WTC11 (cell line): ENCODE measurements around the gene GFOD2. TPM values are rescaled to one million over a fixed set of nuclear protein-coding genes. Genes with fewer than 3 reads are reported as not detected.
A peak's percentile ranks its signal among the peaks of the same experiment; 100 is the strongest.

Experiments
- ATAC-seq: fragments of 200-7000 bp; cut with Tn5 transposase; 2 replicates; pipeline ENCODE4 v1.10.0; 2021; ENCODE audit warnings: mild to moderate bottlenecking, moderate library complexity
- CTCF ChIA-PET: fragments of 300-600 bp; sonication (Branson Sonifier 250); formaldehyde crosslinking; loops from one replicate; lab custom pipeline; 2021; ENCODE audit warnings: antibody characterized with exemption; lab: Charles Lee
- POLR2A ChIA-PET: fragments of 350-600 bp; sonication (Branson Sonifier 250); formaldehyde crosslinking; loops from one replicate; lab custom pipeline; 2021; ENCODE audit warnings: antibody characterized with exemption; lab: Charles Lee
- DNase-seq: peaks from one replicate; pipeline ENCODE4 v3.0.0; 2021; ENCODE audit warnings: low spot score
- H3K27ac Mint-ChIP-seq: 2 replicates; pipeline ENCODE4 v1.8.0; 2021; ENCODE audit warnings: mixed read lengths
- H3K27me3 Mint-ChIP-seq: 2 replicates; pipeline ENCODE4 v1.8.0; 2021; ENCODE audit warnings: low read depth, mild to moderate bottlenecking, moderate library complexity, mixed read lengths
- H3K36me3 Mint-ChIP-seq: 2 replicates; pipeline ENCODE4 v1.8.0; 2021; ENCODE audit warnings: mixed read lengths
- H3K4me1 Mint-ChIP-seq: 2 replicates; pipeline ENCODE4 v1.8.0; 2022; ENCODE audit warnings: mixed read lengths
- H3K4me3 Mint-ChIP-seq: 2 replicates; pipeline ENCODE4 v1.8.0; 2021; ENCODE audit warnings: mild to moderate bottlenecking, moderate library complexity, mixed read lengths
- H3K9me3 Mint-ChIP-seq: 2 replicates; pipeline ENCODE4 v1.8.0; 2021; ENCODE audit warnings: mixed read lengths
- AR ChIP-seq: fragments of 250-450 bp; sonication (Bioruptor Pico); IDR thresholded peaks from 2 replicates; pipeline ENCODE4 v1.9.0; 2021; ENCODE audit warnings: mild to moderate bottlenecking
- ATF1 ChIP-seq: sonication (generic); formaldehyde crosslinking; IDR thresholded peaks from 2 replicates; pipeline ENCODE4 v1.8.1; 2023; ENCODE audit warnings: mild to moderate bottlenecking, moderate library complexity, missing genetic modification reagents
- CBFB ChIP-seq: sonication (generic); formaldehyde crosslinking; IDR thresholded peaks from 2 replicates; pipeline ENCODE4 v1.8.1; 2022; ENCODE audit warnings: mild to moderate bottlenecking, low read depth, missing genetic modification reagents
- CDX4 ChIP-seq: fragments of 250-450 bp; sonication (Bioruptor Pico); IDR thresholded peaks from 2 replicates; pipeline ENCODE4 v1.9.0; 2021; ENCODE audit warnings: moderate library complexity, mild to moderate bottlenecking, inconsistent platforms, borderline replicate concordance
- CREB1 ChIP-seq: sonication (generic); formaldehyde crosslinking; IDR thresholded peaks from 2 replicates; pipeline ENCODE4 v1.8.0; 2023; ENCODE audit warnings: mild to moderate bottlenecking, missing genetic modification reagents
- ELF4 ChIP-seq: sonication (generic); formaldehyde crosslinking; IDR thresholded peaks from 2 replicates; pipeline ENCODE4 v1.8.1; 2022; ENCODE audit warnings: low read depth, mild to moderate bottlenecking, moderate library complexity, missing genetic modification reagents
- ESRRA ChIP-seq: sonication (generic); formaldehyde crosslinking; IDR thresholded peaks from 2 replicates; pipeline ENCODE4 v1.8.1; 2022; ENCODE audit warnings: mild to moderate bottlenecking, missing genetic modification reagents, borderline replicate concordance
- GABPB1 ChIP-seq: sonication (generic); formaldehyde crosslinking; IDR thresholded peaks from 2 replicates; pipeline ENCODE4 v1.8.1; 2023; ENCODE audit warnings: mild to moderate bottlenecking, missing genetic modification reagents
- MYBL2 ChIP-seq: sonication (generic); formaldehyde crosslinking; IDR thresholded peaks from 2 replicates; pipeline ENCODE4 v1.8.1; 2023; ENCODE audit warnings: mild to moderate bottlenecking, moderate library complexity, missing genetic modification reagents
- PRDM15 ChIP-seq: sonication (generic); formaldehyde crosslinking; IDR thresholded peaks from 2 replicates; pipeline ENCODE4 v1.8.0; 2022; ENCODE audit warnings: missing genetic modification reagents
- SMAD3 ChIP-seq: sonication (generic); formaldehyde crosslinking; IDR thresholded peaks from 2 replicates; pipeline ENCODE4 v1.8.0; 2022; ENCODE audit warnings: missing genetic modification reagents, mild to moderate bottlenecking, borderline replicate concordance
- TP53 ChIP-seq: sonication (generic); formaldehyde crosslinking; IDR thresholded peaks from 2 replicates; pipeline ENCODE4 v1.8.1; 2023; ENCODE audit warnings: mild to moderate bottlenecking, missing genetic modification reagents
- ZNF263 ChIP-seq: sonication (generic); formaldehyde crosslinking; IDR thresholded peaks from 2 replicates; pipeline ENCODE4 v1.8.1; 2022; ENCODE audit warnings: low read depth, mild to moderate bottlenecking, moderate library complexity, missing genetic modification reagents
- total RNA-seq: library from RNA; stranded (reverse); gene quantifications from 3 replicates; pipeline ENCODE4 v1.2.3, GENCODE V29; 2021
- TF ChIP-seq, protein P1 (sequence below): sonication (generic); formaldehyde crosslinking; IDR thresholded peaks from 2 replicates; pipeline ENCODE4 v1.8.1; 2022; ENCODE audit warnings: low read depth, mild to moderate bottlenecking, moderate library complexity, missing genetic modification reagents, borderline replicate concordance

Gene GFOD2
- total RNA-seq, 1 experiment from 2014 or later: 29.5 TPM

DNA sequence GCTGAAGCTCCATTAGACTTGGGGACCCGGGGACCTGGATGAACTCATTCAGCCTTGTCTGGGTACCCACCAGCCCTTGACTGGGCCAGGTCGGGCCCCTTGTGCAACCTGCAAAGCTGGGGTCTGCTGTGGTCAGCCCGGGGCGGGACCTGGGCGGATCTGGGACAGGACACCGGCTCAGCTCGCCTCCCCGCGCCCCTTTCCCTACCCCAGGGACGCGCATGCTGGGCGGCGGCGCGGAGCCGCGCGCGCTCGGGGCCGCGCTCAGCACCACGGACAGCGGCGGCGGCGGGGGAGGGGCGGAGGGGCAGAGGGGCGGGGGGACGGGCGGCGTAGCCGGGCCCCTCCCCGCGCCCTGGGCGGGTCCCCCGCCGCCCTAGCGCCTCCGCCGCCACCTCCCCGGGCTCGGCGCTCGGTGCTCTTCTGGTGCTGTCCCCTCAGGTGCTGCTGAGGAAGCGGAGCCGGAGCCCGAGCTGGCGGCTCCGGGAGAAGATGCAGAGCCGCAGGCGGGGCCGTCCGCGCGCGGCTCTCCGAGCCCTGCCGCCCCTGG, 66.5 kb downstream of the GFOD2 start (continued):
- TF ChIP-seq SMAD3 (CRISPR knock-in tag): 0 out of 2 replicates have a peak, but pooled peaks have one; percentile 35
- TF ChIP-seq MYBL2: 0 out of 2 replicates have a peak, but pooled peaks have one; percentile 47
- 0 out of 2 replicates have a peak, but pooled peaks have one; percentile 22 for TF ChIP-seq CBFB
- TF ChIP-seq ELF4: peak; percentile 77; the same call in 1 of the 2 replicates
- no peak for TF ChIP-seq CREB1 (CRISPR knock-in tag)
- TF ChIP-seq AR: no peak
- TF ChIP-seq ESRRA: peak; percentile 82; the same call in 1 of the 2 replicates
- 0 out of 2 replicates have a peak, but pooled peaks have one; percentile 5 for TF ChIP-seq PRDM15 (CRISPR knock-in tag)
- TF ChIP-seq TP53 (CRISPR knock-in tag): no peak; the same call in 1 of the 2 replicates

- ChIA-PET POLR2A (no interaction called here), CTCF (interaction anchor here (0.6 to 6.8 kb wide), 12 partner anchors 9 to 225 kb away, joined by 3 to 60 read pairs (median 6); partner anchors contain the start of genes C16orf86, ENKD1 and PARD6A)
- ATAC-seq: no peak
These were observed 67.3 kb downstream of the GFOD2 start for GRCh38 chr16:67651847-67652246.

DNA sequence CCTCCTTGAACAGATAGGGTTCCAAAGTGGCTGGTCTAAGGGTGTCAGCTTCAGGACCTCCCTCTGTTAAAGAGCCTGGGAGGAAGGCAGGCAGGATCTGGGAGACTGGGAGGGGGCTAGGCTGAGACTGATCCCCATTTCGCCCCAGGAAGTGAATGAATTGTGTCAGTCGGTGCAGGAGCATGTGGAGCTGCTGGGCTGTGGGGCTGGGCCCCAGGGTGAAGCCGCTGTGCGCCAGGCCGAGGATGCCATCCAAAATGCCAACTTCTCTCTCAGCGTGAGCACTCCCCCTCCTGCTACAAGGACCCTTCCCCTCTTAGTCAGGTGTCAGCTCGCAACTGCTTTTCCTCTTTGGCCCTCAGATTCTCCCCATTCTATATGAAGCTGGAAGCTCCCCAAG, 68.1 kb downstream of the GFOD2 start:
- no peak for ATAC-seq
- ChIA-PET CTCF (interaction anchor here (2.2 to 6.8 kb wide), 5 partner anchors 12 to 137 kb away, joined by 5 to 60 read pairs (median 13); no protein-coding TSS in a partner anchor), POLR2A (no interaction called here)
- no peak for DNase-seq
- no peak overlapping the region for H3K27ac Mint-ChIP-seq
- H3K36me3 Mint-ChIP-seq: peaks cover 4% of the 10 kb centered on the region; the same call in 1 of the 2 replicates
- H3K4me1 Mint-ChIP-seq: peaks cover 12% of the 10 kb centered on the region
- H3K27me3 Mint-ChIP-seq: peaks cover 90% of the 10 kb centered on the region
- no peaks in the 10 kb centered on the region for H3K9me3 Mint-ChIP-seq
- H3K4me3 Mint-ChIP-seq: no peak overlapping the region
- TF ChIP-seq ZNF263 (CRISPR knock-in tag) (no peak), GABPB1 (CRISPR knock-in tag) (no peak)
- TF ChIP-seq, protein P1, sequence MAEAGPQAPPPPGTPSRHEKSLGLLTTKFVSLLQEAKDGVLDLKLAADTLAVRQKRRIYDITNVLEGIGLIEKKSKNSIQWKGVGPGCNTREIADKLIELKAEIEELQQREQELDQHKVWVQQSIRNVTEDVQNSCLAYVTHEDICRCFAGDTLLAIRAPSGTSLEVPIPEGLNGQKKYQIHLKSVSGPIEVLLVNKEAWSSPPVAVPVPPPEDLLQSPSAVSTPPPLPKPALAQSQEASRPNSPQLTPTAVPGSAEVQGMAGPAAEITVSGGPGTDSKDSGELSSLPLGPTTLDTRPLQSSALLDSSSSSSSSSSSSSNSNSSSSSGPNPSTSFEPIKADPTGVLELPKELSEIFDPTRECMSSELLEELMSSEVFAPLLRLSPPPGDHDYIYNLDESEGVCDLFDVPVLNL (CRISPR knock-in tag): no peak

More at GRCh38 chr16:67651847-67652246, 67.3 kb downstream of the GFOD2 start:
- H3K4me1 Mint-ChIP-seq: peaks cover 12% of the 10 kb centered on the region
- no peak for DNase-seq
- TF ChIP-seq ATF1 (no peak), CDX4 (CRISPR knock-in tag) (no peak)
- H3K27me3 Mint-ChIP-seq: peaks cover 82% of the 10 kb centered on the region
- no peaks in the 10 kb centered on the region for H3K9me3 Mint-ChIP-seq
- no peak overlapping the region for H3K27ac Mint-ChIP-seq
- H3K4me3 Mint-ChIP-seq: peak overlapping the region; percentile 45; the same call in 1 of the 2 replicates
- H3K36me3 Mint-ChIP-seq: peaks cover 4% of the 10 kb centered on the region; the same call in 1 of the 2 replicates
